ENCODE results near the gene FAM114A2. TPM values are rescaled to one million over a fixed set of nuclear protein-coding genes. Genes with fewer than 3 reads are reported as not detected.
"Not testable (repeated sequence)": the region's sequence is repeated elsewhere in the genome, so short reads cannot be mapped to it uniquely, and the experiment has no call there.

FAM114A2 gene
- total RNA-seq, 1 donor from 2014 or later = 29.7 TPM

- no peaks in the 10 kb centered on the region for H3K9me3 ChIP-seq (ENCODE audit: insufficient read depth, low read depth, low read length)
- no peak overlapping the region for H3K9ac ChIP-seq (ENCODE audit: low read length)
- H3K36me3 ChIP-seq (ENCODE audit: insufficient read depth, low read length) = no peaks in the 10 kb centered on the region
- peak overlapping the region; percentile 52 for H3K4me2 ChIP-seq (ENCODE audit: low read length)
- H3K27ac ChIP-seq (ENCODE audit: low read depth, low read length) = no peak overlapping the region
- H3K79me2 ChIP-seq (ENCODE audit: insufficient read depth, low read length) = no peaks in the 10 kb centered on the region
- no peaks in the 10 kb centered on the region for H3K9me3 Mint-ChIP-seq (ENCODE audit: unreplicated experiment)
- no peak overlapping the region for H2AFZ ChIP-seq (ENCODE audit: low read depth, low read length)
- no peaks in the 10 kb centered on the region for H4K20me1 ChIP-seq (ENCODE audit: insufficient read depth, low read length)
- FAIRE-seq = no peak
- no peaks in the 10 kb centered on the region for H3K27me3 ChIP-seq (ENCODE audit: insufficient read depth, low read length)
- TF ChIP-seq EZH2 (IDR thresholded peaks at IDR 0.05; ENCODE audit: insufficient read depth, low read length) = no peak
- TF ChIP-seq CTCF (IDR thresholded peaks at IDR 0.05; ENCODE audit: insufficient read depth, low read depth, low read length) = no peak
- H3K27ac Mint-ChIP-seq (ENCODE audit: unreplicated experiment) = no peak overlapping the region
- no peak overlapping the region for H3K4me3 ChIP-seq (ENCODE audit: insufficient read depth, low read depth, low read length)
- no peak overlapping the region for H3K4me3 Mint-ChIP-seq (ENCODE audit: unreplicated experiment)
- H3K36me3 Mint-ChIP-seq (ENCODE audit: low read depth, unreplicated experiment) = no peaks in the 10 kb centered on the region
- peaks cover 7% of the 10 kb centered on the region for H3K27me3 Mint-ChIP-seq (ENCODE audit: low read depth, unreplicated experiment)
- DNase-seq (ENCODE audit: low read depth) = no peak
- H3K4me1 ChIP-seq (ENCODE audit: insufficient read depth, low read length) = peaks cover 3% of the 10 kb centered on the region
- no peaks in the 10 kb centered on the region for H3K4me1 Mint-ChIP-seq (ENCODE audit: low read depth, unreplicated experiment)
These were observed 33.2 kb upstream of the FAM114A2 start for GRCh38 chr5:154071799-154072413.

- not testable (repeated sequence) for H2AFZ ChIP-seq (ENCODE audit: low read depth, low read length); H3K27me3 Mint-ChIP-seq (ENCODE audit: low read depth, unreplicated experiment); H3K36me3 Mint-ChIP-seq (ENCODE audit: low read depth, unreplicated experiment); FAIRE-seq; H3K4me2 ChIP-seq (ENCODE audit: low read length); H3K4me1 ChIP-seq (ENCODE audit: insufficient read depth, low read length); H3K4me3 Mint-ChIP-seq (ENCODE audit: unreplicated experiment); H3K4me3 ChIP-seq (ENCODE audit: insufficient read depth, low read depth, low read length); H3K27ac Mint-ChIP-seq (ENCODE audit: unreplicated experiment); H3K79me2 ChIP-seq (ENCODE audit: insufficient read depth, low read length); H3K9me3 Mint-ChIP-seq (ENCODE audit: unreplicated experiment); H3K36me3 ChIP-seq (ENCODE audit: insufficient read depth, low read length); H3K27me3 ChIP-seq (ENCODE audit: insufficient read depth, low read length); H3K4me1 Mint-ChIP-seq (ENCODE audit: low read depth, unreplicated experiment); H3K27ac ChIP-seq (ENCODE audit: low read depth, low read length); H4K20me1 ChIP-seq (ENCODE audit: insufficient read depth, low read length); H3K9me3 ChIP-seq (ENCODE audit: insufficient read depth, low read depth, low read length); DNase-seq (ENCODE audit: low read depth); H3K9ac ChIP-seq (ENCODE audit: low read length)
These were observed 31.1 kb upstream of the FAM114A2 start for GRCh38 chr5:154069854-154070253.

DNA sequence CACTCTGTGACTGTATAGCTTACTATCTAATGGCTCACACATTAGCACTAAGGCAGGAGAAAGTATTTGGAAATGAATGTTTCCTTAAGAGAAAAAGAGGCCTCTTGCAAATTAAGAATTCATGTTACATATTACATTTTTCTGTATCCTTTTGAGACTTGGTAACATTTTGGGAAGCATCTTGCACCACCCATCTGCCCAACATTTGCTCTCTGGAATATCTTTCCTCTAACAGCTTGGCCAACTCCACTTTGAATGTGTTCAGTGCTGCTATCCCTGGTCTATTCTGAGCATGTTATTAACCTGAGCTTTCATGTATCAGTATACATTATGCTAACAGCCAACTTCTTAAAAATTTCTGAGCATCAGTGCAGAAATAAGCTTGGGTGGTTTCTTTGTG, 27.3 kb upstream of the FAM114A2 start:
- TF ChIP-seq EZH2 (IDR thresholded peaks at IDR 0.05; ENCODE audit: insufficient read depth, low read length) (no peak), CTCF (IDR thresholded peaks at IDR 0.05; ENCODE audit: insufficient read depth, low read depth, low read length) (no peak)
- no peak overlapping the region for H3K4me2 ChIP-seq (ENCODE audit: low read length)
- H3K4me3 ChIP-seq (ENCODE audit: insufficient read depth, low read depth, low read length) = no peak overlapping the region
- no peak overlapping the region for H3K27ac ChIP-seq (ENCODE audit: low read depth, low read length)
- H3K79me2 ChIP-seq (ENCODE audit: insufficient read depth, low read length) = no peaks in the 10 kb centered on the region
- H3K9me3 Mint-ChIP-seq (ENCODE audit: unreplicated experiment) = no peaks in the 10 kb centered on the region
- H3K27me3 ChIP-seq (ENCODE audit: insufficient read depth, low read length) = no peaks in the 10 kb centered on the region
- H3K36me3 Mint-ChIP-seq (ENCODE audit: low read depth, unreplicated experiment) = no peaks in the 10 kb centered on the region
- no peaks in the 10 kb centered on the region for H3K4me1 ChIP-seq (ENCODE audit: insufficient read depth, low read length)
- H3K9me3 ChIP-seq (ENCODE audit: insufficient read depth, low read depth, low read length) = no peaks in the 10 kb centered on the region
- no peaks in the 10 kb centered on the region for H3K27me3 Mint-ChIP-seq (ENCODE audit: low read depth, unreplicated experiment)
- no peak for FAIRE-seq
- H4K20me1 ChIP-seq (ENCODE audit: insufficient read depth, low read length) = no peaks in the 10 kb centered on the region
- H3K9ac ChIP-seq (ENCODE audit: low read length) = no peak overlapping the region
- H3K4me1 Mint-ChIP-seq (ENCODE audit: low read depth, unreplicated experiment) = no peaks in the 10 kb centered on the region
- DNase-seq (ENCODE audit: low read depth) = no peak
- no peak overlapping the region for H3K4me3 Mint-ChIP-seq (ENCODE audit: unreplicated experiment)
- no peaks in the 10 kb centered on the region for H3K36me3 ChIP-seq (ENCODE audit: insufficient read depth, low read length)
- H2AFZ ChIP-seq (ENCODE audit: low read depth, low read length) = no peak overlapping the region
- H3K27ac Mint-ChIP-seq (ENCODE audit: unreplicated experiment) = no peak overlapping the region
